Spleen (tissue), 7 donors: ENCODE measurements around the gene GRIN3A.
"Not testable (repeated sequence)": the region's sequence is repeated elsewhere in the genome, so short reads cannot be mapped to it uniquely, and the experiment has no call there.

Source experiments
- CTCF ChIP-seq, 11 experiments: fragments of 200-600 bp in 7 of 11; fragments of 450-650 bp in 4 of 11; sonication (generic) in 4 of 11; IDR thresholded peaks in 8 of 11; conservative IDR thresholded peaks in 3 of 11; 1 replicate in 7 of 11; 2 replicates in 4 of 11; pipeline versions ENCODE4 v1.4.0 to v1.8.0; 2016 to 2021; ENCODE audit warnings: antibody characterized with exemption in 11 of 11, inconsistent platforms in 4 of 11, mild to moderate bottlenecking in 1 of 11
- POLR2A ChIP-seq, 3 donors: fragments of 450-650 bp; IDR thresholded peaks; one replicate each; pipeline ENCODE4 v1.5.1; 2017; ENCODE audit warnings: antibody characterized with exemption in 3 of 3, mild to moderate bottlenecking in 1 of 3
- donor health status: DM: no; HTN: no; CAD: no; lungs with moderate emphysema.
- donor health status: DM: no; HTN: no; CAD: no.
- donor health status: DM: no; HTN: no; CAD: no.

GRCh38 chr9:101724271-101724670, 14.2 kb downstream of the GRIN3A start:
- not testable (repeated sequence) for TF ChIP-seq CTCF (IDR thresholded peaks at IDR 0.05 in 8 of 11, conservative IDR thresholded peaks at IDR 0.05 in 3 of 11); POLR2A (IDR thresholded peaks at IDR 0.05)
